H1 (cell line): ENCODE measurements around the gene PEAK1. TPM values are rescaled to one million over a fixed set of nuclear protein-coding genes. Genes with fewer than 3 reads are reported as not detected.

ENCODE experiments used
- CHD7 ChIP-seq: fragments of 300-600 bp; sonication (generic); IDR thresholded peaks from 2 replicates; pipeline ENCODE4 v1.7.1; 2012; ENCODE audit warnings: low read length, moderate library complexity, mild to moderate bottlenecking, inconsistent platforms; ENCODE audit not compliant: insufficient replicate concordance
- CTBP2 ChIP-seq: IDR thresholded peaks from 2 replicates; pipeline ENCODE4 v1.7.0; 2011; ENCODE audit warnings: borderline replicate concordance, mild to moderate bottlenecking, moderate library complexity, mixed read lengths, low read length; ENCODE audit not compliant: insufficient read depth, insufficient read length
- E2F6 ChIP-seq: IDR thresholded peaks from 2 replicates; pipeline ENCODE4 v1.6.1; 2012; ENCODE audit warnings: inconsistent platforms
- GABPA ChIP-seq: IDR thresholded peaks from 2 replicates; pipeline ENCODE4 v1.6.1; 2011; ENCODE audit warnings: mild to moderate bottlenecking, low read length, moderate library complexity, borderline replicate concordance; ENCODE audit not compliant: insufficient read depth
- NANOG ChIP-seq: IDR thresholded peaks from 2 replicates; pipeline ENCODE4 v1.6.1; 2011; ENCODE audit warnings: low read length, low read depth, mild to moderate bottlenecking, inconsistent platforms; ENCODE audit not compliant: insufficient read depth, poor library complexity, severe bottlenecking
- POLR2A ChIP-seq, 2 experiments: IDR thresholded peaks; 1 replicate in 1 of 2; 2 replicates in 1 of 2; pipeline ENCODE4 v1.6.1; 2011; ENCODE audit warnings: low read depth in 2 of 2, low read length in 2 of 2, mild to moderate bottlenecking in 2 of 2; ENCODE audit errors: control extremely low read depth in 1 of 2
- RAD21 ChIP-seq, 2 experiments: IDR thresholded peaks in 1 of 2; conservative IDR thresholded peaks in 1 of 2; 2 replicates each; pipeline ENCODE4 v1.6.1; 2011; ENCODE audit warnings: low read depth in 2 of 2, low read length in 2 of 2, improper control_type of control experiment in 1 of 2, inconsistent platforms in 1 of 2, mild to moderate bottlenecking in 1 of 2, moderate library complexity in 1 of 2
- RXRA ChIP-seq: IDR thresholded peaks from 2 replicates; pipeline ENCODE4 v1.6.1; 2011; ENCODE audit warnings: low read depth, mild to moderate bottlenecking, low read length, moderate library complexity; ENCODE audit not compliant: insufficient read depth
- SUZ12 ChIP-seq: fragments of 200-600 bp; sonication (generic); IDR thresholded peaks from 2 replicates; pipeline ENCODE4 v1.6.1; 2012; ENCODE audit warnings: mild to moderate bottlenecking, inconsistent platforms, low read length, moderate library complexity, mixed read lengths
- polyA plus RNA-seq, 7 experiments: library from polyadenylated mRNA; depleted of rRNA in 3 of 7; stranded (reverse) in 5 of 7; unstranded in 2 of 7; fragments of >200 nt in 5 of 7; fragments of 200-250 nt in 2 of 7; gene quantifications; 1 replicate in 5 of 7; 2 replicates in 1 of 7; 4 replicates in 1 of 7; pipeline versions ENCODE4 v1.2.1 to v1.2.3, GENCODE V29; 2011 to 2013; ENCODE audit warnings: missing spikeins in 2 of 7, mixed read lengths in 2 of 7
- total RNA-seq: library from RNA; stranded (reverse); fragmentation: NEBNext Ultra II Directional; extraction: Animal tissue kit (Norgen Biotek cat#: 25700); gene quantifications from 2 replicates; pipeline ENCODE4 v1.2.1, GENCODE V29; 2021

Gene PEAK1
- total and polyA plus RNA-seq, 2 of the 8 experiments (the other 6 are each of a cell fraction or from before 2014, with no cell fraction given): 8.8 to 44.8 TPM

- TF ChIP-seq CHD7 (no peak), POLR2A (IDR thresholded peaks at IDR 0.05; ENCODE audit: control extremely low read depth in 1 of 2, low read depth in 2 of 2, low read length in 2 of 2) (no peak), E2F6 (no peak), SUZ12 (no peak), NANOG (no peak), RXRA (no peak), RAD21 (IDR thresholded peaks at IDR 0.05 in 1 of 2, conservative IDR thresholded peaks at IDR 0.05 in 1 of 2; ENCODE audit: low read depth in 2 of 2, low read length in 2 of 2) (no peak), GABPA (no peak), CTBP2 (no peak)
Observed at GRCh38 chr15:77402740-77403379, 17.0 kb downstream of the PEAK1 start (continued).
